ENCODE results near the gene MARCHF5.

DNA sequence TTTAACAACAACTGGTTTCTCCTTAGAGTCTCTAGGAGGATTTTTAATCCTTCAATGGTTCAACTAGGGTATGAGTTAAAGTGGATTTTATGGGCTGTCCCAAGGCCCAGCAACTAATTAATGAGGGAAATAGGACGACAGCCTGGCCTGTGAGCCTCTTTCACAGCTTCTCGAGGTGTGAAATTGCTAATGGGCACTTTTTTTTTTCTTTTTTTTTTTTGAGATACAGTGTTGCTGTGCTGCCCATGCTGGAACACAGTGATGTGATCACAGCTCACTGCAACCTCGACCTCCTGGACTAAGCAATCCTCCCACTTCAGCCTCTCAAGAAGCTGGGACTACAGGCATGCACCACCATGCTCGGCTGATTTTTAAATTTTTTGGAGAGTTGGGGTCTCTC, 87.0 kb downstream of the MARCHF5 start:
- no peak for TF ChIP-seq EZH2 (IDR thresholded peaks at IDR 0.05; ENCODE audit: low read length, missing control alignments)
- TF ChIP-seq, protein P1, sequence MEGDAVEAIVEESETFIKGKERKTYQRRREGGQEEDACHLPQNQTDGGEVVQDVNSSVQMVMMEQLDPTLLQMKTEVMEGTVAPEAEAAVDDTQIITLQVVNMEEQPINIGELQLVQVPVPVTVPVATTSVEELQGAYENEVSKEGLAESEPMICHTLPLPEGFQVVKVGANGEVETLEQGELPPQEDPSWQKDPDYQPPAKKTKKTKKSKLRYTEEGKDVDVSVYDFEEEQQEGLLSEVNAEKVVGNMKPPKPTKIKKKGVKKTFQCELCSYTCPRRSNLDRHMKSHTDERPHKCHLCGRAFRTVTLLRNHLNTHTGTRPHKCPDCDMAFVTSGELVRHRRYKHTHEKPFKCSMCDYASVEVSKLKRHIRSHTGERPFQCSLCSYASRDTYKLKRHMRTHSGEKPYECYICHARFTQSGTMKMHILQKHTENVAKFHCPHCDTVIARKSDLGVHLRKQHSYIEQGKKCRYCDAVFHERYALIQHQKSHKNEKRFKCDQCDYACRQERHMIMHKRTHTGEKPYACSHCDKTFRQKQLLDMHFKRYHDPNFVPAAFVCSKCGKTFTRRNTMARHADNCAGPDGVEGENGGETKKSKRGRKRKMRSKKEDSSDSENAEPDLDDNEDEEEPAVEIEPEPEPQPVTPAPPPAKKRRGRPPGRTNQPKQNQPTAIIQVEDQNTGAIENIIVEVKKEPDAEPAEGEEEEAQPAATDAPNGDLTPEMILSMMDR (conservative IDR thresholded peaks at IDR 0.05 in 1 of 2, IDR thresholded peaks at IDR 0.05 in 1 of 2; ENCODE audit: low read depth in 1 of 2, low read length in 2 of 2) = no peak
